Measurements from ENCODE around the gene MIA3.

MIA3 gene

GRCh38 chr1:222613627-222614026 is 4.3 kb upstream of the MIA3 start:
- TF ChIP-seq CTCF (IDR thresholded peaks at IDR 0.05; ENCODE audit: low read depth, low read length), result no peak
- Histone ChIP-seq H3K27ac (no peak overlapping the region), H3K27me3 (ENCODE audit: insufficient read depth, low read depth, severe bottlenecking) (no peaks in the 10 kb centered on the region), H3K36me3 (no peaks in the 10 kb centered on the region), H3K9me3 (ENCODE audit: severe bottlenecking) (no peaks in the 10 kb centered on the region), H3K4me3 (ENCODE audit: low read depth, low read length) (no peak overlapping the region)
- DNase-seq, result no peak

DNA sequence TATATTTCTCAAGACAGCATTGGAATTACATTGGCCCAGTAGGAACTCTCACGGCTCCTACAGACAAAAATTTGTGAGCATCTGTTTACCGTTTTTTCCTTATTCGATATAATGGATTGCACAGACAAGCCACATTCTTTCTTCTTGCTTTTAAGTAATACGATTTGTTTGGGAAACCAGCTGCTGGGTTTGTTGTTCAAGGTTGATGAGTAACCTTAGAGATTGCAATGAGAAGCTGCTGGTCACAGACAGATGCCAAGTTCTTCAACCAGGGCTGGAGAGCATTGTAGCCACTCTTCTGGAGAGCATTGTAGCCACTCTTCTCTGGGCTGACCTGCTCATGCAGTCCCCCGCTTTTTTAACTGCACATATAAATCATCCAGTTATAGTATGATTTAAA is 1.4 kb upstream of the MIA3 start:
- Histone ChIP-seq H3K27ac (no peak overlapping the region), H3K4me3 (ENCODE audit: low read depth, low read length) (no peak overlapping the region)

GRCh38 chr1:222617367-222617951 is 438 bp upstream of the MIA3 start:
- H3K4me3 ChIP-seq (ENCODE audit: low read depth, low read length), result no peak overlapping the region; the same call in 1 of the 2 replicates
- no peaks in the 10 kb centered on the region for H3K36me3 ChIP-seq
- TF ChIP-seq CTCF (IDR thresholded peaks at IDR 0.05; ENCODE audit: low read depth, low read length), result no peak
- H3K27me3 ChIP-seq (ENCODE audit: insufficient read depth, low read depth, severe bottlenecking), result no peaks in the 10 kb centered on the region
- H3K9me3 ChIP-seq (ENCODE audit: severe bottlenecking), result no peaks in the 10 kb centered on the region
- no peak overlapping the region for H3K27ac ChIP-seq
- peak; percentile 76 for DNase-seq

More for the DNA sequence above, 1.4 kb upstream of the MIA3 start:
- no peak for TF ChIP-seq CTCF (IDR thresholded peaks at IDR 0.05; ENCODE audit: low read depth, low read length)
- DNase-seq, result no peak
- Histone ChIP-seq H3K27me3 (ENCODE audit: insufficient read depth, low read depth, severe bottlenecking) (no peaks in the 10 kb centered on the region), H3K9me3 (ENCODE audit: severe bottlenecking) (no peaks in the 10 kb centered on the region), H3K36me3 (no peaks in the 10 kb centered on the region)

GRCh38 chr1:222618880-222619596 is 1.1 kb downstream of the MIA3 start:
- Histone ChIP-seq H3K9me3 (ENCODE audit: severe bottlenecking) (no peaks in the 10 kb centered on the region), H3K36me3 (no peaks in the 10 kb centered on the region), H3K27ac (no peak overlapping the region), H3K27me3 (ENCODE audit: insufficient read depth, low read depth, severe bottlenecking) (no peaks in the 10 kb centered on the region), H3K4me3 (ENCODE audit: low read depth, low read length) (peak overlapping the region; percentile 56)
- DNase-seq, result peak; percentile 18
- TF ChIP-seq CTCF (IDR thresholded peaks at IDR 0.05; ENCODE audit: low read depth, low read length), result no peak

DNA sequence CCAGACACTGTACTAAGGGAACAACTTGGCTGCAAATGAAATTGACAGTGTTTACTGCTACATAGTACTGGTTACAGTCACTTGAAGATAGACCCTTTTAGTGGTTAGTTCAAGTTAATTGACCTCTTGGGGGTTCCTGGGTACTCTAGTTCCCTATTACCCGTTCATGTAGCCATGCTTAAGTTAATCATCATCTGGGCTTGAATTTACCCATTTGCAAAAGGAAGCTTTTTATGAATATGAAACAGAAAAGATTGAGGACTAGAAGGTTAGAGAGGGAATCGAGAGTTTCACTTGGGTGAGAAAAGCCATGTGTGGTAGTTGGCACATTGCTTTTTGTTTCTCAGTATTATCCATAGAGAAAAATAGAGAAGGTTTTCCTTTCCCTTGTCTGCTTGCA is 2.7 kb downstream of the MIA3 start:
- DNase-seq, result no peak

More for the DNA sequence above, 2.7 kb downstream of the MIA3 start:
- Histone ChIP-seq H3K36me3 (no peaks in the 10 kb centered on the region), H3K4me3 (ENCODE audit: low read depth, low read length) (no peak overlapping the region), H3K27me3 (ENCODE audit: insufficient read depth, low read depth, severe bottlenecking) (no peaks in the 10 kb centered on the region), H3K27ac (no peak overlapping the region), H3K9me3 (ENCODE audit: severe bottlenecking) (no peaks in the 10 kb centered on the region)
- TF ChIP-seq CTCF (IDR thresholded peaks at IDR 0.05; ENCODE audit: low read depth, low read length), result no peak
